MM.1S (cell line): ENCODE results near the gene CLPTM1L.

Experiments used
- DNase-seq: peaks from one replicate; pipeline ENCODE4 v3.0.0-alpha.2; 2015
- H2AFZ ChIP-seq: fragments of 300-600 bp; sonication (generic); 2 replicates; pipeline ENCODE4 v1.6.0; 2016; ENCODE audit warnings: antibody characterized with exemption, low read length
- H3F3A ChIP-seq: fragments of 300-600 bp; sonication (generic); 2 replicates; pipeline ENCODE4 v1.6.1; 2016; ENCODE audit warnings: mild to moderate bottlenecking, antibody characterized with exemption, low read length, moderate library complexity, mixed read lengths; ENCODE audit not compliant: insufficient read depth
- H3K27ac ChIP-seq: fragments of 300-600 bp; sonication (generic); 2 replicates; pipeline ENCODE4 v1.5.1; 2016; ENCODE audit warnings: mild to moderate bottlenecking, low read length
- H3K27me3 ChIP-seq: fragments of 300-600 bp; sonication (generic); replicated peaks from 2 replicates; pipeline ENCODE4 v1.6.0; 2016; ENCODE audit warnings: low read length; ENCODE audit not compliant: insufficient read depth
- H3K36me3 ChIP-seq: fragments of 300-600 bp; sonication (generic); replicated peaks from 2 replicates; pipeline ENCODE4 v1.6.1; 2016; ENCODE audit warnings: mild to moderate bottlenecking, low read length, mixed read lengths; ENCODE audit not compliant: insufficient read depth
- H3K4me1 ChIP-seq: fragments of 300-600 bp; sonication (generic); 2 replicates; pipeline ENCODE4 v1.6.1; 2016; ENCODE audit warnings: low read length, mixed read lengths
- H3K4me2 ChIP-seq: fragments of 300-600 bp; sonication (generic); 2 replicates; pipeline ENCODE4 v1.6.0; 2016; ENCODE audit warnings: low read depth, low read length
- H3K4me3 ChIP-seq: fragments of 300-600 bp; sonication (generic); 2 replicates; pipeline ENCODE4 v1.5.1; 2016; ENCODE audit warnings: low read length, mixed read lengths
- H3K79me2 ChIP-seq: fragments of 300-600 bp; sonication (generic); 2 replicates; pipeline ENCODE4 v1.6.1; 2016; ENCODE audit warnings: mixed run types, low read length, mixed read lengths
- H3K9ac ChIP-seq: fragments of 300-600 bp; sonication (generic); 2 replicates; pipeline ENCODE4 v1.6.1; 2016; ENCODE audit warnings: low read length, mixed read lengths
- H3K9me2 ChIP-seq: fragments of 300-600 bp; sonication (generic); replicated peaks from 2 replicates; pipeline ENCODE4 v1.6.1; 2016; ENCODE audit warnings: mild to moderate bottlenecking, low read length, mixed read lengths; ENCODE audit not compliant: insufficient read depth
- H3K9me3 ChIP-seq: fragments of 300-600 bp; sonication (generic); replicated peaks from 2 replicates; pipeline ENCODE4 v1.6.1; 2016; ENCODE audit warnings: mild to moderate bottlenecking, low read length, mixed read lengths; ENCODE audit not compliant: insufficient read depth
- H4K20me1 ChIP-seq: fragments of 300-600 bp; sonication (generic); 2 replicates; pipeline ENCODE4 v1.6.1; 2016; ENCODE audit warnings: mild to moderate bottlenecking, low read length, moderate library complexity, mixed read lengths; ENCODE audit not compliant: insufficient read depth
- CTCF ChIP-seq: fragments of 300-600 bp; sonication (generic); IDR thresholded peaks from 2 replicates; pipeline ENCODE4 v1.5.1; 2016; ENCODE audit warnings: antibody characterized with exemption, low read length, mixed read lengths
- EZH2 ChIP-seq: fragments of 300-600 bp; sonication (generic); optimal IDR thresholded peaks from 2 replicates; pipeline ENCODE3; 2017; ENCODE audit warnings: low read depth, mild to moderate bottlenecking, antibody characterized with exemption, low read length, mixed read lengths
- EZH2phosphoT487 ChIP-seq: fragments of 300-600 bp; sonication (generic); IDR thresholded peaks from 2 replicates; pipeline ENCODE4 v1.6.1; 2018; ENCODE audit warnings: antibody characterized with exemption, low read length

CLPTM1L gene

GRCh38 chr5:1366514-1366913, 21.6 kb upstream of the CLPTM1L start:
- Histone ChIP-seq H3K4me1 (no peaks in the 10 kb centered on the region), H3K36me3 (no peaks in the 10 kb centered on the region), H3K27me3 (peaks cover 23% of the 10 kb centered on the region; the same call in 1 of the 2 replicates)

GRCh38 chr5:1364211-1364610, 19.3 kb upstream of the CLPTM1L start:
- Histone ChIP-seq H3K79me2 (no peaks in the 10 kb centered on the region), H3K9ac (no peak overlapping the region), H3K4me1 (no peaks in the 10 kb centered on the region), H3K27ac (no peak overlapping the region), H3K4me3 (no peak overlapping the region), H4K20me1 (no peaks in the 10 kb centered on the region), H3K9me3 (no peaks in the 10 kb centered on the region), H3F3A (no peaks in the 10 kb centered on the region), H2AFZ (no peak overlapping the region), H3K36me3 (no peaks in the 10 kb centered on the region), H3K4me2 (no peak overlapping the region), H3K27me3 (peaks cover 23% of the 10 kb centered on the region; the same call in 1 of the 2 replicates), H3K9me2 (no peaks in the 10 kb centered on the region)
- TF ChIP-seq EZH2: no peak
- TF ChIP-seq CTCF: no peak
- no peak for TF ChIP-seq EZH2phosphoT487
- no peak for DNase-seq

More at GRCh38 chr5:1366514-1366913, 21.6 kb upstream of the CLPTM1L start:
- Histone ChIP-seq H4K20me1 (no peaks in the 10 kb centered on the region), H2AFZ (no peak overlapping the region), H3K4me3 (no peak overlapping the region), H3K79me2 (no peaks in the 10 kb centered on the region), H3F3A (no peaks in the 10 kb centered on the region), H3K4me2 (no peak overlapping the region), H3K27ac (no peak overlapping the region), H3K9ac (no peak overlapping the region), H3K9me2 (no peaks in the 10 kb centered on the region), H3K9me3 (no peaks in the 10 kb centered on the region)
- no peak for DNase-seq
- no peak for TF ChIP-seq EZH2phosphoT487
- no peak for TF ChIP-seq EZH2
- no peak for TF ChIP-seq CTCF

- no peaks in the 10 kb centered on the region for H4K20me1 ChIP-seq
- no peaks in the 10 kb centered on the region for H3K36me3 ChIP-seq
- H3K27ac ChIP-seq: no peak overlapping the region
- H3K27me3 ChIP-seq: peaks cover 23% of the 10 kb centered on the region; the same call in 1 of the 2 replicates
- TF ChIP-seq EZH2: no peak
- no peaks in the 10 kb centered on the region for H3K9me3 ChIP-seq
- H2AFZ ChIP-seq: no peak overlapping the region
- H3K4me1 ChIP-seq: no peaks in the 10 kb centered on the region
- no peak overlapping the region for H3K9ac ChIP-seq
- H3K4me3 ChIP-seq: no peak overlapping the region
- no peaks in the 10 kb centered on the region for H3K79me2 ChIP-seq
- no peaks in the 10 kb centered on the region for H3F3A ChIP-seq
- DNase-seq: no peak
- no peaks in the 10 kb centered on the region for H3K9me2 ChIP-seq
- H3K4me2 ChIP-seq: no peak overlapping the region
Observed at GRCh38 chr5:1363581-1363980, 18.7 kb upstream of the CLPTM1L start.

GRCh38 chr5:1363160-1363559, 18.3 kb upstream of the CLPTM1L start:
- Histone ChIP-seq H3K36me3 (no peaks in the 10 kb centered on the region), H3K4me2 (no peak overlapping the region), H3K27ac (no peak overlapping the region), H2AFZ (no peak overlapping the region), H3K9me2 (no peaks in the 10 kb centered on the region), H3K79me2 (no peaks in the 10 kb centered on the region), H4K20me1 (no peaks in the 10 kb centered on the region), H3K27me3 (peaks cover 23% of the 10 kb centered on the region; the same call in 1 of the 2 replicates), H3K9ac (no peak overlapping the region), H3K9me3 (no peaks in the 10 kb centered on the region), H3K4me1 (no peaks in the 10 kb centered on the region), H3F3A (no peaks in the 10 kb centered on the region), H3K4me3 (no peak overlapping the region)
- no peak for DNase-seq
- TF ChIP-seq EZH2 (no peak), EZH2phosphoT487 (no peak), CTCF (no peak)
